HepG2 (cell line): ENCODE measurements around the gene FAM169A. TPM values are rescaled to one million over a fixed set of nuclear protein-coding genes. Genes with fewer than 3 reads are reported as not detected.
A peak's percentile ranks its signal among the peaks of the same experiment; 100 is the strongest.

Source experiments
- BRF2 ChIP-seq: sonication (generic); formaldehyde crosslinking; IDR thresholded peaks from 2 replicates; pipeline ENCODE4 v1.8.1; 2022; ENCODE audit warnings: mild to moderate bottlenecking, missing genetic modification reagents
- FOXO1 ChIP-seq: sonication (generic); formaldehyde crosslinking; IDR thresholded peaks from 2 replicates; pipeline ENCODE4 v1.4.0; 2020; ENCODE audit warnings: missing genetic modification reagents
- HES4 ChIP-seq: sonication (generic); formaldehyde crosslinking; IDR thresholded peaks from 2 replicates; pipeline ENCODE4 v1.9.0; 2021; ENCODE audit warnings: mild to moderate bottlenecking, missing genetic modification reagents, borderline replicate concordance
- MED8 ChIP-seq: sonication (generic); formaldehyde crosslinking; IDR thresholded peaks from 2 replicates; pipeline ENCODE4 v1.8.1; 2023; ENCODE audit warnings: mild to moderate bottlenecking, missing genetic modification reagents; ENCODE audit not compliant: insufficient replicate concordance
- MEIS2 ChIP-seq: sonication (generic); formaldehyde crosslinking; IDR thresholded peaks from 2 replicates; pipeline ENCODE4 v1.9.0; 2021; ENCODE audit warnings: mild to moderate bottlenecking, missing genetic modification reagents
- MIER3 ChIP-seq: IDR thresholded peaks from 2 replicates; pipeline ENCODE4 v1.6.1; 2016; ENCODE audit warnings: missing compliant biosample characterization, borderline replicate concordance
- NR1H2 ChIP-seq: sonication (generic); formaldehyde crosslinking; IDR thresholded peaks from 2 replicates; pipeline ENCODE4 v1.8.1; 2022; ENCODE audit warnings: low read depth, missing genetic modification reagents, borderline replicate concordance
- POGZ ChIP-seq: sonication (generic); formaldehyde crosslinking; IDR thresholded peaks from 2 replicates; pipeline ENCODE4 v1.4.0; 2020; ENCODE audit warnings: mild to moderate bottlenecking, missing genetic modification reagents
- RCOR2 ChIP-seq: IDR thresholded peaks from 2 replicates; pipeline ENCODE4 v1.6.1; 2016; ENCODE audit warnings: missing biosample characterization, missing genetic modification reagents
- SCMH1 ChIP-seq: sonication (generic); formaldehyde crosslinking; IDR thresholded peaks from 2 replicates; pipeline ENCODE4 v1.9.0; 2021; ENCODE audit warnings: missing genetic modification reagents, mild to moderate bottlenecking, borderline replicate concordance
- TAF15 ChIP-seq: fragments of 200-400 bp; formaldehyde crosslinking; IDR thresholded peaks from one replicate; pipeline ENCODE4 v1.6.1; 2018; ENCODE audit warnings: mild to moderate bottlenecking, low read depth, low read length; ENCODE audit not compliant: poor library complexity, severe bottlenecking
- ZBTB7A ChIP-seq: sonication (generic); formaldehyde crosslinking; IDR thresholded peaks from 2 replicates; pipeline ENCODE4 v1.8.0; 2022; ENCODE audit warnings: mild to moderate bottlenecking, missing genetic modification reagents
- ZNF121 ChIP-seq: sonication (generic); formaldehyde crosslinking; IDR thresholded peaks from 2 replicates; pipeline ENCODE4 v1.5.0; 2020; ENCODE audit warnings: mild to moderate bottlenecking, missing genetic modification reagents
- ZNF207 ChIP-seq: fragments of 450-650 bp; IDR thresholded peaks from 2 replicates; pipeline ENCODE4 v1.6.1; 2016; ENCODE audit warnings: antibody characterized with exemption, borderline replicate concordance
- ZNF33A ChIP-seq: sonication (generic); formaldehyde crosslinking; IDR thresholded peaks from 2 replicates; pipeline ENCODE4 v1.5.1; 2020; ENCODE audit warnings: missing genetic modification reagents, mild to moderate bottlenecking, moderate library complexity, borderline replicate concordance
- ZNF562 ChIP-seq: sonication (generic); formaldehyde crosslinking; IDR thresholded peaks from 2 replicates; pipeline ENCODE4 v1.8.0; 2022; ENCODE audit warnings: missing genetic modification reagents, borderline replicate concordance
- ZNF564 ChIP-seq: sonication (generic); formaldehyde crosslinking; IDR thresholded peaks from 2 replicates; pipeline ENCODE4 v1.8.1; 2023; ENCODE audit warnings: mild to moderate bottlenecking, missing genetic modification reagents
- ZNF740 ChIP-seq: sonication (generic); formaldehyde crosslinking; IDR thresholded peaks from 2 replicates; pipeline ENCODE4 v1.4.0; 2020; ENCODE audit warnings: missing genetic modification reagents
- polyA plus RNA-seq, 8 experiments: library from polyadenylated mRNA; depleted of rRNA in 3 of 8; stranded (reverse) in 7 of 8; unstranded in 1 of 8; fragments of >200 nt; fragmentation: Illumina TruSeq in 4 of 8; extraction: Trizol in 4 of 8; gene quantifications; 2 replicates each; pipeline versions ENCODE4 v1.2.1 to v1.2.3, GENCODE V29; 2011 to 2016; ENCODE audit warnings: low read depth in 4 of 8, missing spikeins in 1 of 8, mixed read lengths in 1 of 8; ENCODE audit not compliant: insufficient read depth in 1 of 8
- total RNA-seq, 5 experiments: library from RNA; depleted of rRNA; stranded (reverse); fragments of >200 nt; fragmentation: Illumina TruSeq; extraction: Trizol; gene quantifications; 2 replicates each; pipeline ENCODE4 v1.2.3, GENCODE V29; 2016; ENCODE audit warnings: low read depth in 1 of 5
- TF ChIP-seq, protein P1 (sequence below): sonication (generic); formaldehyde crosslinking; IDR thresholded peaks from 2 replicates; pipeline ENCODE4 v1.4.0; 2020; ENCODE audit warnings: mild to moderate bottlenecking, missing genetic modification reagents
- TF ChIP-seq, protein P2 (sequence below): sonication (generic); formaldehyde crosslinking; IDR thresholded peaks from 2 replicates; pipeline ENCODE4 v1.4.0; 2020; ENCODE audit warnings: missing genetic modification reagents
- TF ChIP-seq, protein P3 (sequence below): sonication (generic); formaldehyde crosslinking; conservative IDR thresholded peaks from 2 replicates; pipeline ENCODE4 v1.4.0; 2020; ENCODE audit warnings: mild to moderate bottlenecking, missing genetic modification reagents, moderate library complexity

The FAM169A gene
- total and polyA plus RNA-seq, 2 of the 13 experiments (the other 11 are each of a cell fraction or from before 2014, with no cell fraction given) = 21.1 to 110 TPM

GRCh38 chr5:74877624-74878304, 11.6 kb upstream of the FAM169A start (continued):
- peak; percentile 87 for TF ChIP-seq ZNF121
- no peak for TF ChIP-seq ZNF564 (CRISPR knock-in tag)
- no peak for TF ChIP-seq NR1H2 (CRISPR knock-in tag)
- TF ChIP-seq ZNF740 (CRISPR knock-in tag) = no peak
- no peak for TF ChIP-seq ZNF562 (CRISPR knock-in tag)
- TF ChIP-seq FOXO1 (CRISPR knock-in tag) = peak; percentile 7; the same call in 1 of the 2 replicates
- TF ChIP-seq, protein P1, sequence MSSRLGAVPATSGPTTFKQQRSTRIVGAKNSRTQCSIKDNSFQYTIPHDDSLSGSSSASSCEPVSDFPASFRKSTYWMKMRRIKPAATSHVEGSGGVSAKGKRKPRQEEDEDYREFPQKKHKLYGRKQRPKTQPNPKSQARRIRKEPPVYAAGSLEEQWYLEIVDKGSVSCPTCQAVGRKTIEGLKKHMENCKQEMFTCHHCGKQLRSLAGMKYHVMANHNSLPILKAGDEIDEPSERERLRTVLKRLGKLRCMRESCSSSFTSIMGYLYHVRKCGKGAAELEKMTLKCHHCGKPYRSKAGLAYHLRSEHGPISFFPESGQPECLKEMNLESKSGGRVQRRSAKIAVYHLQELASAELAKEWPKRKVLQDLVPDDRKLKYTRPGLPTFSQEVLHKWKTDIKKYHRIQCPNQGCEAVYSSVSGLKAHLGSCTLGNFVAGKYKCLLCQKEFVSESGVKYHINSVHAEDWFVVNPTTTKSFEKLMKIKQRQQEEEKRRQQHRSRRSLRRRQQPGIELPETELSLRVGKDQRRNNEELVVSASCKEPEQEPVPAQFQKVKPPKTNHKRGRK (CRISPR knock-in tag) = no peak
- no peak for TF ChIP-seq TAF15
- TF ChIP-seq SCMH1 (CRISPR knock-in tag) = no peak
- TF ChIP-seq MIER3 (CRISPR knock-in tag) = no peak
- no peak for TF ChIP-seq ZBTB7A (CRISPR knock-in tag)
- TF ChIP-seq ZNF207 = no peak
- peak; percentile 76 for TF ChIP-seq POGZ
- TF ChIP-seq MED8 = no peak
- peak; percentile 42; the same call in 1 of the 2 replicates for TF ChIP-seq RCOR2
- TF ChIP-seq, protein P2, sequence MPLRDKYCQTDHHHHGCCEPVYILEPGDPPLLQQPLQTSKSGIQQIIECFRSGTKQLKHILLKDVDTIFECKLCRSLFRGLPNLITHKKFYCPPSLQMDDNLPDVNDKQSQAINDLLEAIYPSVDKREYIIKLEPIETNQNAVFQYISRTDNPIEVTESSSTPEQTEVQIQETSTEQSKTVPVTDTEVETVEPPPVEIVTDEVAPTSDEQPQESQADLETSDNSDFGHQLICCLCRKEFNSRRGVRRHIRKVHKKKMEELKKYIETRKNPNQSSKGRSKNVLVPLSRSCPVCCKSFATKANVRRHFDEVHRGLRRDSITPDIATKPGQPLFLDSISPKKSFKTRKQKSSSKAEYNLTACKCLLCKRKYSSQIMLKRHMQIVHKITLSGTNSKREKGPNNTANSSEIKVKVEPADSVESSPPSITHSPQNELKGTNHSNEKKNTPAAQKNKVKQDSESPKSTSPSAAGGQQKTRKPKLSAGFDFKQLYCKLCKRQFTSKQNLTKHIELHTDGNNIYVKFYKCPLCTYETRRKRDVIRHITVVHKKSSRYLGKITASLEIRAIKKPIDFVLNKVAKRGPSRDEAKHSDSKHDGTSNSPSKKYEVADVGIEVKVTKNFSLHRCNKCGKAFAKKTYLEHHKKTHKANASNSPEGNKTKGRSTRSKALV (CRISPR knock-in tag) = no peak
- TF ChIP-seq MEIS2 = no peak
- TF ChIP-seq HES4 (CRISPR knock-in tag) = no peak
- TF ChIP-seq BRF2 (CRISPR knock-in tag) = no peak
- TF ChIP-seq, protein P3, sequence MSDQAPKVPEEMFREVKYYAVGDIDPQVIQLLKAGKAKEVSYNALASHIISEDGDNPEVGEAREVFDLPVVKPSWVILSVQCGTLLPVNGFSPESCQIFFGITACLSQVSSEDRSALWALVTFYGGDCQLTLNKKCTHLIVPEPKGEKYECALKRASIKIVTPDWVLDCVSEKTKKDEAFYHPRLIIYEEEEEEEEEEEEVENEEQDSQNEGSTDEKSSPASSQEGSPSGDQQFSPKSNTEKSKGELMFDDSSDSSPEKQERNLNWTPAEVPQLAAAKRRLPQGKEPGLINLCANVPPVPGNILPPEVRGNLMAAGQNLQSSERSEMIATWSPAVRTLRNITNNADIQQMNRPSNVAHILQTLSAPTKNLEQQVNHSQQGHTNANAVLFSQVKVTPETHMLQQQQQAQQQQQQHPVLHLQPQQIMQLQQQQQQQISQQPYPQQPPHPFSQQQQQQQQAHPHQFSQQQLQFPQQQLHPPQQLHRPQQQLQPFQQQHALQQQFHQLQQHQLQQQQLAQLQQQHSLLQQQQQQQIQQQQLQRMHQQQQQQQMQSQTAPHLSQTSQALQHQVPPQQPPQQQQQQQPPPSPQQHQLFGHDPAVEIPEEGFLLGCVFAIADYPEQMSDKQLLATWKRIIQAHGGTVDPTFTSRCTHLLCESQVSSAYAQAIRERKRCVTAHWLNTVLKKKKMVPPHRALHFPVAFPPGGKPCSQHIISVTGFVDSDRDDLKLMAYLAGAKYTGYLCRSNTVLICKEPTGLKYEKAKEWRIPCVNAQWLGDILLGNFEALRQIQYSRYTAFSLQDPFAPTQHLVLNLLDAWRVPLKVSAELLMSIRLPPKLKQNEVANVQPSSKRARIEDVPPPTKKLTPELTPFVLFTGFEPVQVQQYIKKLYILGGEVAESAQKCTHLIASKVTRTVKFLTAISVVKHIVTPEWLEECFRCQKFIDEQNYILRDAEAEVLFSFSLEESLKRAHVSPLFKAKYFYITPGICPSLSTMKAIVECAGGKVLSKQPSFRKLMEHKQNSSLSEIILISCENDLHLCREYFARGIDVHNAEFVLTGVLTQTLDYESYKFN (CRISPR knock-in tag) = peak; percentile 93
- no peak for TF ChIP-seq ZNF33A (CRISPR knock-in tag)
